Measurements from ENCODE around the gene WBP2. TPM values are rescaled to one million over a fixed set of nuclear protein-coding genes. Genes with fewer than 3 reads are reported as not detected.

Gene WBP2
- total and polyA plus RNA-seq, 2 of the 13 experiments (the other 11 are each of a cell fraction or from before 2014, with no cell fraction given): 29.2 to 29.5 TPM

GRCh38 chr17:75876938-75877751 lies 22.0 kb upstream of the WBP2 start (continued):
- TF ChIP-seq MNT (IDR thresholded peaks at IDR 0.05) (no peak), GTF3A (CRISPR knock-in tag; conservative IDR thresholded peaks at IDR 0.05) (no peak; the same call in 1 of the 2 replicates), ZNF10 (CRISPR knock-in tag; IDR thresholded peaks at IDR 0.05; ENCODE audit: borderline replicate concordance, low read depth) (no peak), SMARCE1 (IDR thresholded peaks at IDR 0.05; ENCODE audit: borderline replicate concordance) (no peak), POLR2AphosphoS5 (IDR thresholded peaks at IDR 0.05; ENCODE audit: low read depth, low read length) (peak; percentile 56; the same call in 1 of the 2 replicates), ZNF577 (CRISPR knock-in tag; IDR thresholded peaks at IDR 0.05; ENCODE audit: borderline replicate concordance, low read depth) (no peak; the same call in 1 of the 2 replicates), ZNF569 (CRISPR knock-in tag; IDR thresholded peaks at IDR 0.05; ENCODE audit: borderline replicate concordance) (no peak), ZNF589 (CRISPR knock-in tag; conservative IDR thresholded peaks at IDR 0.05) (peak; percentile 58; the same call in 1 of the 2 replicates), CHD4 (IDR thresholded peaks at IDR 0.05; ENCODE audit: borderline replicate concordance, low read length) (no peak), ZFYVE20 (CRISPR knock-in tag; IDR thresholded peaks at IDR 0.05; ENCODE audit: borderline replicate concordance, low read depth) (0 out of 2 replicates have a peak, but pooled peaks have one; percentile 14), SALL2 (CRISPR knock-in tag; IDR thresholded peaks at IDR 0.05) (no peak), POGK (CRISPR knock-in tag; conservative IDR thresholded peaks at IDR 0.05) (no peak), ZFY (CRISPR knock-in tag; IDR thresholded peaks at IDR 0.05) (peak; percentile 33; the same call in 1 of the 2 replicates), ZFX (CRISPR knock-in tag; IDR thresholded peaks at IDR 0.05; ENCODE audit: low read depth) (peak; percentile 72), ZBTB26 (CRISPR knock-in tag; IDR thresholded peaks at IDR 0.05; ENCODE audit: borderline replicate concordance) (peak; percentile 41), KLF11 (CRISPR knock-in tag; IDR thresholded peaks at IDR 0.05) (peak; percentile 5; the same call in 1 of the 2 replicates), HNRNPK (IDR thresholded peaks at IDR 0.05; ENCODE audit: low read depth, low read length, poor library complexity, severe bottlenecking) (peak; percentile 97), DMTF1 (CRISPR knock-in tag; IDR thresholded peaks at IDR 0.05) (no peak), FUBP1 (CRISPR knock-in tag; IDR thresholded peaks at IDR 0.05; ENCODE audit: borderline replicate concordance) (no peak)

Measured in HepG2 (cell line).